H1 (cell line): ENCODE data around the gene SMC6.

Experiments used
- CEBPB ChIP-seq: IDR thresholded peaks from 2 replicates; pipeline ENCODE4 v1.6.1; 2012; ENCODE audit warnings: low read depth, low read length
- CREB1 ChIP-seq: IDR thresholded peaks from 2 replicates; pipeline ENCODE4 v1.6.1; 2012; ENCODE audit warnings: inconsistent platforms
- EP300 ChIP-seq, 2 experiments: IDR thresholded peaks; 1 replicate in 1 of 2; 2 replicates in 1 of 2; pipeline ENCODE4 v1.6.1; 2011 to 2012; ENCODE audit warnings: low read depth in 2 of 2, low read length in 2 of 2, mild to moderate bottlenecking in 2 of 2, borderline replicate concordance in 1 of 2, inconsistent platforms in 1 of 2, moderate library complexity in 1 of 2
- EZH2 ChIP-seq: fragments of 200-600 bp; sonication (generic); IDR thresholded peaks from 2 replicates; pipeline ENCODE4 v1.7.1; 2012; ENCODE audit warnings: low read depth, mild to moderate bottlenecking, moderate library complexity, low read length, inconsistent platforms; ENCODE audit not compliant: severe bottlenecking
- JUND ChIP-seq: IDR thresholded peaks from 2 replicates; pipeline ENCODE4 v1.6.1; 2011; ENCODE audit warnings: mild to moderate bottlenecking, improper control_type of control experiment, low read length
- KDM1A ChIP-seq: fragments of 200-600, 300-600 bp; sonication (generic); IDR thresholded peaks from 2 replicates; pipeline ENCODE4 v1.7.1; 2016; ENCODE audit warnings: mild to moderate bottlenecking, low read length, borderline replicate concordance
- POLR2AphosphoS5 ChIP-seq: IDR thresholded peaks from 2 replicates; pipeline ENCODE4 v1.6.1; 2011; ENCODE audit warnings: low read depth, low read length
- TEAD4 ChIP-seq: IDR thresholded peaks from 2 replicates; pipeline ENCODE4 v1.6.1; 2012; ENCODE audit warnings: low read depth, low read length, inconsistent platforms, mixed read lengths
- TF ChIP-seq, protein P1 (sequence below), 3 experiments: IDR thresholded peaks; 1 replicate in 2 of 3; 2 replicates in 1 of 3; pipeline versions ENCODE4 v1.5.1 to v1.6.1; 2011; ENCODE audit warnings: low read length in 3 of 3, mild to moderate bottlenecking in 3 of 3, inconsistent platforms in 2 of 3, low read depth in 1 of 3, moderate library complexity in 1 of 3; ENCODE audit not compliant: insufficient read depth in 1 of 3; ENCODE audit errors: control extremely low read depth in 1 of 3

DNA sequence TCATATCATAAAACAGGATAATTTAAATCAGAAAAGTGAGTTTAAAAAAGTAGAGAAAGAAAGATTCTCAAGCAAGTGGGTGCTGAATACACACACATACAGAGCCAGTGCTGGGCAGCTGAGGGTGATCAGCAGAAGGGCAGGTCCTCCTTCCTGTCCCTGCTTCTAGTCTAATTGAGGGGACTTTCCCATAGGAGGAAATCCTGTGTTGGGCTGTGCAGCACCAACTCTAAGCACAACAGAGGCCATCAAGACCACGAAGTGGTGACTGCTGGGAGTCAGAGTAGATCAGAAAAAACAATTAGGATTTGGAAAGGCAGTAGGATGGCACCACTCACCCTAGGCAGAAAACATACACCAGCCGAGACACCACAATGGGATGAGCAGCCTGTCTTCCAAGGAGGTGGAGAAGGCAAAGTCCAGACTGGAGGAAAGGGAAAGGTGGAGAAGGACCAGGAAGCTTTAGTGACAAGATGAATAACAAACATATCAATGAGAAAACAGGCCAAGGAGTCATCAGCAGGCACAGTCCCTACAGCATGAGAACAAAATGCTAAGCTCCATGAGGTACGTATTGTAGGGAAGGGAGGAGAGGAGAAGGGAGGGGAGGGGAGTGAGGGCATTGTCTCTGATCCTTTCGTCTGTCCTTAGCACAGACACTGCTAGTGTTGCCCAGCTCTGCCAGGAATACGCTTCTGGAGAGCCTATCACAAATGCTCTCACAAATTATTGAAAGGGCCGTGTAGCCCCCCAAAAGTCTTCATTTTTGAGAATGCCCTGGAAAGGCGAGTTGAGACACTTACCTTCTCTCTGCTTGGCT, 45.9 kb upstream of the SMC6 start:
- no peak for TF ChIP-seq JUND
- TF ChIP-seq TEAD4 = no peak
- TF ChIP-seq CEBPB = no peak
- no peak for TF ChIP-seq POLR2AphosphoS5
- no peak for TF ChIP-seq CREB1
- TF ChIP-seq, protein P1, sequence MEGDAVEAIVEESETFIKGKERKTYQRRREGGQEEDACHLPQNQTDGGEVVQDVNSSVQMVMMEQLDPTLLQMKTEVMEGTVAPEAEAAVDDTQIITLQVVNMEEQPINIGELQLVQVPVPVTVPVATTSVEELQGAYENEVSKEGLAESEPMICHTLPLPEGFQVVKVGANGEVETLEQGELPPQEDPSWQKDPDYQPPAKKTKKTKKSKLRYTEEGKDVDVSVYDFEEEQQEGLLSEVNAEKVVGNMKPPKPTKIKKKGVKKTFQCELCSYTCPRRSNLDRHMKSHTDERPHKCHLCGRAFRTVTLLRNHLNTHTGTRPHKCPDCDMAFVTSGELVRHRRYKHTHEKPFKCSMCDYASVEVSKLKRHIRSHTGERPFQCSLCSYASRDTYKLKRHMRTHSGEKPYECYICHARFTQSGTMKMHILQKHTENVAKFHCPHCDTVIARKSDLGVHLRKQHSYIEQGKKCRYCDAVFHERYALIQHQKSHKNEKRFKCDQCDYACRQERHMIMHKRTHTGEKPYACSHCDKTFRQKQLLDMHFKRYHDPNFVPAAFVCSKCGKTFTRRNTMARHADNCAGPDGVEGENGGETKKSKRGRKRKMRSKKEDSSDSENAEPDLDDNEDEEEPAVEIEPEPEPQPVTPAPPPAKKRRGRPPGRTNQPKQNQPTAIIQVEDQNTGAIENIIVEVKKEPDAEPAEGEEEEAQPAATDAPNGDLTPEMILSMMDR (IDR thresholded peaks at IDR 0.05; ENCODE audit: control extremely low read depth in 1 of 3, insufficient read depth in 1 of 3, low read depth in 1 of 3, low read length in 3 of 3) = no peak
- TF ChIP-seq EZH2 = no peak
- TF ChIP-seq EP300 (IDR thresholded peaks at IDR 0.05; ENCODE audit: borderline replicate concordance in 1 of 2, low read depth in 2 of 2, low read length in 2 of 2) = no peak
- no peak for TF ChIP-seq KDM1A
